GM10847 (cell line): ENCODE measurements around the gene TIMM44.
A peak's percentile ranks its signal among the peaks of the same experiment; 100 is the strongest.

Source experiments
- POLR2A ChIP-seq: IDR thresholded peaks from 2 replicates; pipeline ENCODE4 v1.6.1; 2011; ENCODE audit not compliant: insufficient read length; ENCODE audit errors: extremely low read depth

TIMM44 gene

GRCh38 chr19:7924651-7925170 lies 18.8 kb downstream of the TIMM44 start:
- TF ChIP-seq POLR2A, result no peak

- TF ChIP-seq POLR2A, result no peak
These were observed 19.2 kb downstream of the TIMM44 start for GRCh38 chr19:7924241-7924640.

DNA sequence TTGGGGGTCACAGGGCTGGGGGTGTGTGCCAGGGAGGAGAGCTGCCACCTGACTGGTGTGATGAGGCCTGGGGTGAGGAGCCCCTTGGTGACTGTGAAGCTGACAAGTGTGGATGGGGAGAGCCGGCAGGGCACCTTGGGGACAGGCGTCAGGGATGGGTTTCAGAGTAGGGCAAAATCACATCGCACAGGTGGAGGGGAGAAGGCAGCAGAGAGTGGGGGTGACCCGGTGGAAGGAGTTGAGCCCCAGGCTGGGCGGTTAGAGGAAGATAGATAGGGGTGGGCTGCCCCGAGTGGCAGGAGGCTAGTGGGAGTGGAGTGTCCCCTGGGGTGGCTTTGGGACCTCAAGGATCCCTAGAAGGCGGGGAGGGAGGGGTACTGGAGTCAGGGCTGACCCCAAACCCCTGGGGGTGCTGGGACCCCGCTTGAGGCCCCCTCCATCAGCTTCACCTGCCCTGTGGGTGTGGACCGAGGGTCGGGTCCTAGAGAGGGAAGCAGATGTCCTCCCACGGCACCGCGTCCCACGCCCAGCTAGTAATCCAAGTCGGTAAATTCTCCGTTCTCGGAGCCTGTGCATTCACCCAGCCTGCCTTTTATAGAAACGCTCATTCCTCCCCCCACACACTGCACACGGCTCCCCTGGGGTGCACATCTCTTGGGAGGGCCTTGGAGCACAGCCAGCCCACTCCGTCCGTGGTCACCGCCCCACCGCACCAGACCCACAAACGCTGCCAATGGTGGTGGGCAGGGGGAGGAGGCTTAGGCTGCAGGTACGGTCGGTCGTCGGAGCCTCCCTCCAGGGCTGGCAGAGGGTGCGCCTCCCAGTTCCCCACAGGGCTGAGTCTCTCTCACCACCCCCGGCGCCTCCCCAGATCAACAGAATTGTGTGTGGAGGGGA lies 19.9 kb downstream of the TIMM44 start:
- TF ChIP-seq POLR2A, result no peak

DNA sequence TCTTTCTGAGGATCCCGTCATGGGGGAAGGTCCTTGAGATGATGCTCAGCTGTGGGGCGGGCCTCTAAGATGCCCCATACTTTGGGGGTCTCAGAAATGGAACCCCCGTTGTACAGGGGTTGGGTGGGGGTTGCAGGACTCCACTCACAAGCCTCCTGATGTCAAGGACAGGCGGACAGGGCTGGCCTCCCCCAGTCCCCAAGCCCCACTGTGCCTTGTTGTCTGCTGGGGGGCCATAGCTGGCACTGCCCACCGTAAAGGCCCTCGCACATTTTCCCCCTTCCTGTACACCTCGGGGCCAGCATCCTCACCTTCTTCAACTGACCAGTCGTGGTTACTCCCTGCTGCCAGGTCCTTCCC lies 20.6 kb downstream of the TIMM44 start:
- TF ChIP-seq POLR2A, result no peak

GRCh38 chr19:7921967-7922835 lies 21.3 kb downstream of the TIMM44 start:
- TF ChIP-seq POLR2A, result no peak

- TF ChIP-seq POLR2A, result no peak
These were observed 22.0 kb downstream of the TIMM44 start for GRCh38 chr19:7921302-7921966.

DNA sequence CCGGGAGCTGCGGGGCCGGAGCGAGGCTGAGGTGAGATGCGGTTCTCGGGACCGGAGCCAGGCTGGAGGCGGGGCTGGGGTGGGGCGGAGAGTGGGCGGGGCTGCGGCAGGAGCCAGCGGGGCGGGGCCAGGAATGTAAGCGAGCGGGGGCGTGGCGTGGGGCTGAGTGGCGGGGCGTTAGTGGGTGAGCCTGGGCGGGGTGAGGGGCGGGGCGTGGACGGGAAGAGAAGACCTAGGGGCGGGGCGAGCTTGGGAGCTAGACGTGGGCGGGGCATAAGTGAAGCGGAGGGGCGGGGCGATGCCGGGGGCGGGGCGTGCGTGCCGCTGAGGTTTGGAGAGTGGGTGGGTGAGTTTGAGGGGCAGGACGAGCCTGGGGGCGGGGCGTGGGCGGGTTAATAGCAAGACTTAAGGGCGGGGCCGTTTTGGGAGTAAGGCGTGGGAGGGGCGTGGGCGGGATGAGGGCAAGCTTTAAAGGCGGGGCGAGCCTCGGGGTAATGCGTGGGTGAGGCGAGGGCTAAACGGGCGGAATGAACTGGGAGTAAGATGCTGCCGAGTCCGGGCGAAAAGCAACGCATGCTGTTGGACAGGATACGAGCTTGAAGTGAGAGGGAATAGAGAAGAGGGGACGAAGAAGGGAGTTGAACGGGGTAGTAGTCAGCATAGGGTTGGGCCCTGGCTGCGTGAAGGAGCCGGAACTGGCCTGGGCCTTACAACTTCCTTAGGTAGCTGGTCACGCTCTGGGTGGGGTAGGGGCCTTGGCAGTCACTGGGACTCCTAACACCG lies 22.8 kb downstream of the TIMM44 start:
- TF ChIP-seq POLR2A, result peak; percentile 20

GRCh38 chr19:7919610-7920518 lies 23.6 kb downstream of the TIMM44 start, which contains the start of gene SNAPC2:
Gene SNAPC2, plus strand, starts transcription at chr19:7920338. Its CDS starts 29 bp downstream, at chr19:7920367.
- TF ChIP-seq POLR2A, result peak; percentile 64

- TF ChIP-seq POLR2A, result no peak
These were observed 24.6 kb downstream of the TIMM44 start for GRCh38 chr19:7918615-7919421.

DNA sequence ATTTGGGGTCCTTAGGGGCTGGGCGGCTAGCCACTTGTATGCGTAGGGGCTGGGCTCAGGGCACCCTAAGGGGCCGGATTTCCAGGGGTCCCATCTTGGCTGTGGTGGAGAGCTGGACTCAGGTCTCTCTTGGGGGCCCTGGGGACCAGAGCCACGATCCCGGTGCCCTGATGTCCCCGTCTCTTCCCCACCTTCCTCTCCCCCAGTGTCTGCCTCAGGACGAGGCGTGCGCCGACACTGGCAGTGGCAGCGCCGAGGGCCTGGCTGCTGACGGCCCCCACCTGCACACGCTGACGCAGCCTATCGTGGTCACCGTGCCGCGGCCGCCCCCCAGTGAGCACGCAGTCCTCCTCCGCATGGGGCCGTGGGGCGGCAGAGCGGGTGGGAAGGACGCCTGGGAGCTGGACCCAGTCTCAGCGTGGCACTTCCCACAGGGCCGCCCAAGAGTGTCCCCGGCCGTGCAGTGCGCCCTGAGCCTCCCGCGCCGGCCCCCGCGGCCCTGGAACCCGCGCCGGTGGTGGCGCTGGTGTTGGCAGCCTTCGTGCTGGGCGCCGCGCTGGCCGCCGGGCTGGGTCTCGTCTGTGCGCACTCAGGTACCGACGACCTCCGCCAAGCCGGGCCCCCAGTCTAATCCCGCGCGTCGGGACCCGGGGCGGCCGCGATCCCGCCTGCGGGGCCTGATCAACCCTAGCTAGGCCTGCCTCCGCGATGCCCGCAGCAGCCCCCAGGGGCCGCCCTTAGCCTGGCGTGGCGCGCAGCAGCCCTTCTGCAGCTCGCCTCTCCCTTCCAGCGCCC lies 26.0 kb downstream of the TIMM44 start:
- TF ChIP-seq POLR2A, result no peak

DNA sequence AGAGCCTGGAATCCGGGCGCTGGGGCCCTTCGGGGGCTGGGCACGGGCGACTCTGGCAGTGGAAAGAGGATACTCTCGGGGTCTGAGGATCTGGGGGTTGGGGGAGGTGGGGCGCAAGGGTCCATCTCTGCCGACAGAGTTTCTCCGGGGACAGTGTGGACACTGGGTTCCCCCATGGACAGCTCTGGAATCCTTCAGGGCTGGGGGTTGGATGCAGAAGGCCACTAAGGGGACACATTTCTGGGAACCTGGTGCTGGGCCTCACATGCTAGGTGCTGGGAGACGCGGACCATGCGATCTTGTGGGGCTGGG lies 26.6 kb downstream of the TIMM44 start:
- no peak for TF ChIP-seq POLR2A
